Stomach (tissue), 9 donors: ENCODE data around the gene RABGEF1. TPM values are rescaled to one million over a fixed set of nuclear protein-coding genes. Genes with fewer than 3 reads are reported as not detected.

Experiments
- DNase-seq, 2 donors: peaks; one replicate each; pipeline versions ENCODE4 v3.0.0 to v3.0.0-alpha.2; 2013 to 2019
- H3K27ac ChIP-seq, 5 donors: fragments of 200-600 bp in 4 of 5; sonication (generic) in 4 of 5; one replicate each; pipeline ENCODE4 v1.5.1; 2013 to 2019; ENCODE audit warnings: mild to moderate bottlenecking in 1 of 5, moderate library complexity in 1 of 5
- H3K27me3 ChIP-seq, 3 donors: fragments of 200-600 bp; sonication (generic); one replicate each; pipeline ENCODE4 v1.5.1; 2017 to 2019; ENCODE audit warnings: mixed run types in 1 of 3
- H3K36me3 ChIP-seq, 4 donors: fragments of 200-600 bp; sonication (generic); 1 replicate in 3 of 4; 2 replicates in 1 of 4; pipeline ENCODE4 v1.5.1; 2016 to 2019
- H3K4me1 ChIP-seq, 4 donors: fragments of 200-600 bp; sonication (generic); one replicate each; pipeline ENCODE4 v1.5.1; 2016 to 2019
- H3K4me3 ChIP-seq, 4 donors: fragments of 200-600 bp; sonication (generic) in 3 of 4; one replicate each; pipeline ENCODE4 v1.5.1; 2016 to 2019; ENCODE audit warnings: mild to moderate bottlenecking in 1 of 4
- H3K9me3 ChIP-seq, 4 donors: fragments of 200-600 bp; sonication (generic); one replicate each; pipeline ENCODE4 v1.5.1; 2016 to 2019
- EP300 ChIP-seq: sonication (generic); formaldehyde crosslinking; IDR thresholded peaks from one replicate; pipeline ENCODE4 v1.6.1; 2017; ENCODE audit warnings: antibody characterized with exemption
- POLR2A ChIP-seq, 4 donors: fragments of 450-650 bp; IDR thresholded peaks; one replicate each; pipeline ENCODE4 v1.6.1; 2016; ENCODE audit warnings: antibody characterized with exemption in 4 of 4, control low read depth in 2 of 4, mild to moderate bottlenecking in 1 of 4, moderate library complexity in 1 of 4
- POLR2AphosphoS5 ChIP-seq, 3 donors: sonication (generic); formaldehyde crosslinking; IDR thresholded peaks; one replicate each; pipeline ENCODE4 v1.6.1; 2016; ENCODE audit warnings: antibody characterized with exemption in 3 of 3
- WGBS, 5 donors: extraction: QIAGEN DNeasy Blood & Tissue Kit in 3 of 5; methylation state at CpG; one replicate each; pipeline versions ENCODE4 v1.1.5 to v1.1.7; 2013 to 2018; 5-methylcytosine and 5-hydroxymethylcytosine counted together
- intact Hi-C: fragments of 100-400 bp; cut with DNase I; formaldehyde crosslinking; loops from one replicate; pipeline ENCODE4 v1.15.1; 2023; ENCODE audit warnings: low total_unique reads
- polyA plus RNA-seq, 3 donors: library from polyadenylated mRNA; stranded (reverse); fragments of 200-250 nt; gene quantifications; one replicate each; pipeline ENCODE4 v1.2.3, GENCODE V29; 2013
- small RNA-seq, 4 donors: library from RNA; depleted of rRNA; stranded (forward); fragments of <200 nt; gene quantifications; one replicate each; pipeline ENCODE3, GENCODE V24; 2016
- total RNA-seq, 5 donors: library from RNA; depleted of rRNA; stranded (reverse); fragments of >200 nt; gene quantifications; one replicate each; pipeline versions ENCODE4 v1.1.0 to v1.2.3, GENCODE V29; 2014 to 2016
- TF ChIP-seq, protein P1 (sequence below), 7 experiments: fragments of 450-650 bp in 4 of 7; fragments of 200-600 bp in 3 of 7; sonication (generic) in 3 of 7; IDR thresholded peaks; one replicate each; pipeline ENCODE4 v1.5.1; 2016 to 2019; ENCODE audit warnings: antibody characterized with exemption in 7 of 7, control low read depth in 2 of 7, mild to moderate bottlenecking in 1 of 7
- donor health status: healthy with polysubstance abuse.
- donor health status: Bipolar disorder and iron deficiency.
- donor health status: healthy.

The RABGEF1 gene
- total and polyA plus RNA-seq, 8 donors: 10.1 to 61.6 (median 20.8) TPM

GRCh38 chr7:66859339-66859738 is 118.8 kb downstream of the RABGEF1 start:
- H3K27ac ChIP-seq: no peak overlapping the region
- 90 to 100% (median 95%) methylated on average over 1 of the region's 1 CpG for WGBS, 5 donors

GRCh38 chr7:66859794-66860645 is 119.5 kb downstream of the RABGEF1 start:
- no peak for DNase-seq
- H3K9me3 ChIP-seq: no peaks in the 10 kb centered on the region
- H3K27ac ChIP-seq: no peak overlapping the region
- TF ChIP-seq POLR2A (IDR thresholded peaks at IDR 0.05): no peak
- TF ChIP-seq POLR2AphosphoS5 (IDR thresholded peaks at IDR 0.05): no peak
- TF ChIP-seq, protein P1, sequence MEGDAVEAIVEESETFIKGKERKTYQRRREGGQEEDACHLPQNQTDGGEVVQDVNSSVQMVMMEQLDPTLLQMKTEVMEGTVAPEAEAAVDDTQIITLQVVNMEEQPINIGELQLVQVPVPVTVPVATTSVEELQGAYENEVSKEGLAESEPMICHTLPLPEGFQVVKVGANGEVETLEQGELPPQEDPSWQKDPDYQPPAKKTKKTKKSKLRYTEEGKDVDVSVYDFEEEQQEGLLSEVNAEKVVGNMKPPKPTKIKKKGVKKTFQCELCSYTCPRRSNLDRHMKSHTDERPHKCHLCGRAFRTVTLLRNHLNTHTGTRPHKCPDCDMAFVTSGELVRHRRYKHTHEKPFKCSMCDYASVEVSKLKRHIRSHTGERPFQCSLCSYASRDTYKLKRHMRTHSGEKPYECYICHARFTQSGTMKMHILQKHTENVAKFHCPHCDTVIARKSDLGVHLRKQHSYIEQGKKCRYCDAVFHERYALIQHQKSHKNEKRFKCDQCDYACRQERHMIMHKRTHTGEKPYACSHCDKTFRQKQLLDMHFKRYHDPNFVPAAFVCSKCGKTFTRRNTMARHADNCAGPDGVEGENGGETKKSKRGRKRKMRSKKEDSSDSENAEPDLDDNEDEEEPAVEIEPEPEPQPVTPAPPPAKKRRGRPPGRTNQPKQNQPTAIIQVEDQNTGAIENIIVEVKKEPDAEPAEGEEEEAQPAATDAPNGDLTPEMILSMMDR (IDR thresholded peaks at IDR 0.05): no peak
- no peak for TF ChIP-seq EP300
- H3K27me3 ChIP-seq: no peaks in the 10 kb centered on the region
- no peak overlapping the region for H3K4me3 ChIP-seq
- intact Hi-C loops: no loop called here
- H3K4me1 ChIP-seq: no peaks in the 10 kb centered on the region
- peaks cover 0 to 75% (median 73%) of the 10 kb centered on the region in 4 donors for H3K36me3 ChIP-seq
- 82 to 90% (median 88%) methylated on average over 10 of the region's 10 CpGs for WGBS, 5 donors

More at GRCh38 chr7:66859339-66859738, 118.8 kb downstream of the RABGEF1 start:
- no peaks in the 10 kb centered on the region for H3K4me1 ChIP-seq
- intact Hi-C loops: no loop called here
- TF ChIP-seq POLR2AphosphoS5 (IDR thresholded peaks at IDR 0.05) (no peak), POLR2A (IDR thresholded peaks at IDR 0.05) (no peak), EP300 (no peak)
- TF ChIP-seq, protein P1 (IDR thresholded peaks at IDR 0.05): no peak
- H3K9me3 ChIP-seq: no peaks in the 10 kb centered on the region
- H3K36me3 ChIP-seq: peaks cover 0 to 74% (median 68%) of the 10 kb centered on the region in 4 donors
- H3K4me3 ChIP-seq: no peak overlapping the region
- no peaks in the 10 kb centered on the region for H3K27me3 ChIP-seq
- no peak for DNase-seq

GRCh38 chr7:66860767-66861166 is 120.2 kb downstream of the RABGEF1 start:
- no peak overlapping the region for H3K27ac ChIP-seq
- TF ChIP-seq POLR2A (IDR thresholded peaks at IDR 0.05) (no peak), POLR2AphosphoS5 (IDR thresholded peaks at IDR 0.05) (no peak), EP300 (no peak)
- TF ChIP-seq, protein P1 (IDR thresholded peaks at IDR 0.05): no peak
- WGBS, 5 donors: 90 to 98% (median 94%) methylated on average over 3 of the region's 3 CpGs

More at GRCh38 chr7:66860767-66861166, 120.2 kb downstream of the RABGEF1 start:
- Histone ChIP-seq H3K4me1 (no peaks in the 10 kb centered on the region), H3K9me3 (no peaks in the 10 kb centered on the region), H3K36me3 (peaks cover 0 to 78% (median 73%) of the 10 kb centered on the region in 4 donors), H3K4me3 (no peak overlapping the region), H3K27me3 (no peaks in the 10 kb centered on the region)
- intact Hi-C loops: no loop called here
- DNase-seq: no peak

Small RNAs within 50 kb of the gene (small RNA-seq; reads per million reads assigned to genes)
- 0 reads per million in 4 donors for gene AC027644.2

Other genes starting within 250 kb of the RABGEF1 start
- gene KCTD7, start 111.9 kb upstream of the RABGEF1 start, total RNA-seq: 10 to 100 TPM in 2 of 5 donors, 1 to 10 TPM in 3; 1.7 to 17.5 (median 7.4) TPM
- 1 to 10 TPM; 2.7 to 5.0 (median 4.0) TPM for gene KCTD7, start 111.9 kb upstream of the RABGEF1 start, polyA plus RNA-seq
- gene TMEM248, start 180.5 kb downstream of the RABGEF1 start, total RNA-seq: 100 to 1,000 TPM; 100 to 157 (median 149) TPM
- gene TMEM248, start 180.5 kb downstream of the RABGEF1 start, polyA plus RNA-seq: 10 to 100 TPM; 20.3 to 26.3 (median 21.2) TPM